LNCAP (cell line): Measurements from ENCODE around the gene OIT3.

Experiments
- CTCF ChIP-seq: fragments of 450-650 bp; IDR thresholded peaks from 2 replicates; pipeline ENCODE4 v1.5.1; 2017; ENCODE audit warnings: mild to moderate bottlenecking

The OIT3 gene

DNA sequence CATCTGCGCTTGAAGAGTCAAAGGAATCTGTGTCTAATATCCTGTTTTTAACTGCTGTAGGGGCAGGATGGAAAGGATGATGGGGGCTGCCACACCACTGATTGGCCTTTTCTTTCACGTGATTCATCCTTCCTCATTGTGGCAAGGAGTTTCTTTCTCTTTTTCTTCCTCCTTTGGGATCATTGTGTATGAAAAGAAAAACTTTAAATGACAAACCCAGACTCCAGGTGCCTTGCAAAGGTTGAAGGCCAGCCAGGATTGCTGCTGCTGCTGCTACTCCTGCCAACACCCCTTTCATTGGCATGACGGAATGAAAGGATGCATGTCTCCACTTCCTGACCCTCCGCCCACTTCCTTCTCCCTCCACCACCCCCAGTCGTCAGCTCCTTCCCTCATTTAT, 6.5 kb upstream of the OIT3 start:
- TF ChIP-seq CTCF: no peak

DNA sequence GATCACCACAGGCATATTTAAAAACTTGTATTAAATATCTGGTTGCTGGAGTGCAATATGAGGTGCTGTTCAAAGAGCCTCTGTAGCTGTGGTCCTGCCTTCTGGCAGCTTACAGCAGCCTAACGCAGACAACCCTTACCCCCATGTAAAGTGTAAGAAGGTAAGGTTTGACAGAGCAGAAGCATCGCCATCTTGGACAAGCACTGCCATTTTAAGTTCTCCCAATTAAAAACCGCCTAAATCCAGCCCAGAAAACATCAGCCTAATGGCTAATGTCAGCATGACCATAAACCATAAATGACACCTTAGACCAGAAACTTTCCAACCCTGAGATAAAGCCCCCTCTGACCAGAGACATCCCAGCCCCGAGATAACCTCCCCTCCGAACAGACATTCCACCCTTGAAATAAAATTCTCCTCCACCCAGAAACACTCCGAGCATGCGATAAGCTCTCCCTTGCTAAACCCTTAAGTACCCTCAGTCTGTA, 5.3 kb upstream of the OIT3 start:
- no peak for TF ChIP-seq CTCF

GRCh38 chr10:72889391-72889831, 4.1 kb upstream of the OIT3 start:
- no peak for TF ChIP-seq CTCF

DNA sequence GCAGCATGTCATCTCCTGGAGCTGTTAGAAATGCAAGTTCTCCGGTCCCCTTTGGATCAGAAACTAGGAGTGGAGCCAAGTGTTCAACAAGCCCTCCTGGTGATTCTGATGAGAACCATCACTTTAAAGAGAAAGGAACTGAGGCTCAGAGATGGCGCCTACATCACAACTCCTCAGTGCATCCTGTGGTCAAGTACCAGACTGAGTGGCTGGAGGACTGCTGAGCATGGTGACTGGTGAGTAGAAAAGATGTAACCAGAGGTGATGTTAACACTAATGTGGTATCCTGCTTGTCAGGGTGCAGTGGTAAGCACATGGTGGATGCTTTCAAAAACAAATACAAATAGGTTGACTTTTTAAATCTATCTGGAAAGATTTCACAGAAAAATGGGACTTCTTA, 3.5 kb upstream of the OIT3 start:
- no peak for TF ChIP-seq CTCF

- no peak for TF ChIP-seq CTCF
Observed at GRCh38 chr10:72895236-72895850, 1.8 kb downstream of the OIT3 start.

- TF ChIP-seq CTCF: no peak
Observed at GRCh38 chr10:72898616-72899015, 5.1 kb downstream of the OIT3 start.

DNA sequence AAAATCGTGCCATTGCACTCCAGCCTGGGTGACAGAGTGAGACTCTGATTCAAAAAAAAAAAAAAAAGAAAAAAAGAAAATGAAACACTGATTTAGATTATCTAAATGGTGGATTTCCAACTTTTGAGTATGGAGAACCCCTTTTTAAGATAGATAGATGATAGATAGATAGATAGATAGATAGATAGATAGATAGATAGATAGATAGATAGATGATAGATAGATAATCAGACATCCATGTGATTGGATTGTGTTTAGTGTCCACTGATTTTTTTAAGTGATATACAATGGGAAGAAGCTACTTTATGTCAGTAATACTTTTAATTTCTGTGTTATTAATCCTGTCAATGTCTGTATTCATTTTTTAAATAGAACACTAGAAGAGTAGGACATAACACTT, 6.0 kb downstream of the OIT3 start:
- TF ChIP-seq CTCF: no peak

GRCh38 chr10:72904806-72905205, 11.3 kb downstream of the OIT3 start:
- no peak for TF ChIP-seq CTCF
